ENCODE results near the gene GABRR1.

DNA sequence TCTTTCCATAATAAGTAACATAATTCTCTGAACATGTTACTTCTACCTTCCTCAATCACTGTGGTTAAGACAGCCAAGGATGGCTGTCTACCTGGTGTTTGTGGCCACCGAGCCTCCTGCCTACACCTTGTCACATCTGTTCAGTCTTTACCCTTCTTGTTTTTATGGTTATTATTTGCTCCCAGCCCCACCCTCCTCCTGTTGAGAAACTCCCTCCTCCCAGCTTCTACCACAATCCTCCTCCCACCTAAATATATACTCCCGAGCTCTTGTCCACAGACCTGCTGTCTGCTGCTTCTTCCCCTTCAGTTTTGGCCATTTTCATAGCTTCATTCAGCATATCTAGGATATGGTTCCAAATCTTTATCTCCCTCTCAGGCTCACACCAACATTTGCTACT, 35.7 kb upstream of the GABRR1 start:
- TF ChIP-seq POLR2A (IDR thresholded peaks at IDR 0.05; ENCODE audit: borderline replicate concordance, extremely low read depth, insufficient read depth, insufficient read length) = no peak
- TF ChIP-seq, protein P1, sequence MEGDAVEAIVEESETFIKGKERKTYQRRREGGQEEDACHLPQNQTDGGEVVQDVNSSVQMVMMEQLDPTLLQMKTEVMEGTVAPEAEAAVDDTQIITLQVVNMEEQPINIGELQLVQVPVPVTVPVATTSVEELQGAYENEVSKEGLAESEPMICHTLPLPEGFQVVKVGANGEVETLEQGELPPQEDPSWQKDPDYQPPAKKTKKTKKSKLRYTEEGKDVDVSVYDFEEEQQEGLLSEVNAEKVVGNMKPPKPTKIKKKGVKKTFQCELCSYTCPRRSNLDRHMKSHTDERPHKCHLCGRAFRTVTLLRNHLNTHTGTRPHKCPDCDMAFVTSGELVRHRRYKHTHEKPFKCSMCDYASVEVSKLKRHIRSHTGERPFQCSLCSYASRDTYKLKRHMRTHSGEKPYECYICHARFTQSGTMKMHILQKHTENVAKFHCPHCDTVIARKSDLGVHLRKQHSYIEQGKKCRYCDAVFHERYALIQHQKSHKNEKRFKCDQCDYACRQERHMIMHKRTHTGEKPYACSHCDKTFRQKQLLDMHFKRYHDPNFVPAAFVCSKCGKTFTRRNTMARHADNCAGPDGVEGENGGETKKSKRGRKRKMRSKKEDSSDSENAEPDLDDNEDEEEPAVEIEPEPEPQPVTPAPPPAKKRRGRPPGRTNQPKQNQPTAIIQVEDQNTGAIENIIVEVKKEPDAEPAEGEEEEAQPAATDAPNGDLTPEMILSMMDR (IDR thresholded peaks at IDR 0.05 in 2 of 3, conservative IDR thresholded peaks at IDR 0.05 in 1 of 3; ENCODE audit: borderline replicate concordance in 1 of 3, insufficient read depth in 1 of 3, low read depth in 2 of 3, low read length in 2 of 3) = no peak
- TF ChIP-seq, protein P2, sequence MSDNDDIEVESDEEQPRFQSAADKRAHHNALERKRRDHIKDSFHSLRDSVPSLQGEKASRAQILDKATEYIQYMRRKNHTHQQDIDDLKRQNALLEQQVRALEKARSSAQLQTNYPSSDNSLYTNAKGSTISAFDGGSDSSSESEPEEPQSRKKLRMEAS (IDR thresholded peaks at IDR 0.05) = no peak
- TF ChIP-seq CEBPB (IDR thresholded peaks at IDR 0.05; ENCODE audit: low read depth) = no peak
- TF ChIP-seq EZH2 (IDR thresholded peaks at IDR 0.05) = no peak
- TF ChIP-seq, protein P3, sequence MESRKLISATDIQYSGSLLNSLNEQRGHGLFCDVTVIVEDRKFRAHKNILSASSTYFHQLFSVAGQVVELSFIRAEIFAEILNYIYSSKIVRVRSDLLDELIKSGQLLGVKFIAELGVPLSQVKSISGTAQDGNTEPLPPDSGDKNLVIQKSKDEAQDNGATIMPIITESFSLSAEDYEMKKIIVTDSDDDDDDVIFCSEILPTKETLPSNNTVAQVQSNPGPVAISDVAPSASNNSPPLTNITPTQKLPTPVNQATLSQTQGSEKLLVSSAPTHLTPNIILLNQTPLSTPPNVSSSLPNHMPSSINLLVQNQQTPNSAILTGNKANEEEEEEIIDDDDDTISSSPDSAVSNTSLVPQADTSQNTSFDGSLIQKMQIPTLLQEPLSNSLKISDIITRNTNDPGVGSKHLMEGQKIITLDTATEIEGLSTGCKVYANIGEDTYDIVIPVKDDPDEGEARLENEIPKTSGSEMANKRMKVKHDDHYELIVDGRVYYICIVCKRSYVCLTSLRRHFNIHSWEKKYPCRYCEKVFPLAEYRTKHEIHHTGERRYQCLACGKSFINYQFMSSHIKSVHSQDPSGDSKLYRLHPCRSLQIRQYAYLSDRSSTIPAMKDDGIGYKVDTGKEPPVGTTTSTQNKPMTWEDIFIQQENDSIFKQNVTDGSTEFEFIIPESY (IDR thresholded peaks at IDR 0.05; ENCODE audit: extremely low read depth, insufficient replicate concordance, low read length) = no peak
- TF ChIP-seq POLR2AphosphoS5 (IDR thresholded peaks at IDR 0.05; ENCODE audit: low read depth, low read length) = no peak
- TF ChIP-seq JUND (IDR thresholded peaks at IDR 0.05) = no peak
- no peak for TF ChIP-seq SP1 (IDR thresholded peaks at IDR 0.05; ENCODE audit: low read depth)
- no peak for TF ChIP-seq RAD21 (IDR thresholded peaks at IDR 0.05; ENCODE audit: low read depth)
- no peak for TF ChIP-seq EZH2phosphoT487 (IDR thresholded peaks at IDR 0.05; ENCODE audit: borderline replicate concordance)

Data from HCT116 (cell line).